OCI-LY1 (cell line): ENCODE data around the gene ITPRIPL2.

Source experiments
- H2AFZ ChIP-seq: fragments of 200-600 bp; sonication (generic), shearing (Covaris generic); 2 replicates; pipeline ENCODE4 v1.6.0; 2014; ENCODE audit warnings: antibody characterized with exemption, mild to moderate bottlenecking, low read length
- H3F3A ChIP-seq: fragments of 200-600 bp; sonication (generic), shearing (Covaris generic); 2 replicates; pipeline ENCODE4 v1.6.0; 2014; ENCODE audit warnings: mild to moderate bottlenecking, antibody characterized with exemption, low read length, moderate library complexity; ENCODE audit not compliant: insufficient read depth
- H3K27ac ChIP-seq: fragments of 200-600 bp; sonication (generic); 2 replicates; pipeline ENCODE4 v1.5.1; 2014; ENCODE audit warnings: low read length, mixed run types, mild to moderate bottlenecking, low read depth; ENCODE audit not compliant: poor library complexity, severe bottlenecking
- H3K27me3 ChIP-seq: fragments of 200-600 bp; sonication (generic); 2 replicates; pipeline ENCODE4 v1.6.0; 2014; ENCODE audit warnings: antibody characterized with exemption, mild to moderate bottlenecking, low read length, moderate library complexity; ENCODE audit not compliant: insufficient read depth
- H3K36me3 ChIP-seq: fragments of 200-600 bp; sonication (generic); 2 replicates; pipeline ENCODE4 v1.6.1; 2014; ENCODE audit warnings: mild to moderate bottlenecking, antibody characterized with exemption, low read length, moderate library complexity, mixed read lengths; ENCODE audit not compliant: insufficient read depth
- H3K4me1 ChIP-seq: fragments of 200-600 bp; sonication (generic); 2 replicates; pipeline ENCODE4 v1.5.1; 2014; ENCODE audit warnings: mild to moderate bottlenecking, low read length, moderate library complexity; ENCODE audit not compliant: insufficient read depth, severe bottlenecking
- H3K4me2 ChIP-seq: fragments of 200-600 bp; sonication (generic), shearing (Covaris generic); 2 replicates; pipeline ENCODE4 v1.6.1; 2014; ENCODE audit warnings: low read length
- H3K4me3 ChIP-seq: fragments of 200-600 bp; sonication (generic); 2 replicates; pipeline ENCODE4 v1.5.1; 2014; ENCODE audit warnings: low read length, low read depth, mild to moderate bottlenecking, mixed read lengths; ENCODE audit not compliant: poor library complexity, severe bottlenecking
- H3K79me2 ChIP-seq: fragments of 200-600 bp; shearing (Covaris generic); 2 replicates; pipeline ENCODE4 v1.6.1; 2016; ENCODE audit warnings: mixed run types, low read length, mixed read lengths; ENCODE audit not compliant: insufficient read depth
- H3K9ac ChIP-seq: fragments of 200-600 bp; sonication (generic), shearing (Covaris generic); 2 replicates; pipeline ENCODE4 v1.6.1; 2014; ENCODE audit warnings: mild to moderate bottlenecking, low read length, mixed read lengths
- H3K9me2 ChIP-seq: fragments of 200-600 bp; sonication (generic), shearing (Covaris generic); 2 replicates; pipeline ENCODE4 v1.6.1; 2014; ENCODE audit warnings: low read depth, mild to moderate bottlenecking, low read length, mixed read lengths
- H3K9me3 ChIP-seq: fragments of 200-600 bp; shearing (Covaris generic); 2 replicates; pipeline ENCODE4 v1.6.1; 2014; ENCODE audit warnings: low read length, mixed read lengths
- H4K20me1 ChIP-seq: fragments of 200-600 bp; sonication (generic), shearing (Covaris generic); 2 replicates; pipeline ENCODE4 v1.6.0; 2016; ENCODE audit warnings: mild to moderate bottlenecking, low read length; ENCODE audit not compliant: insufficient read depth
- EZH2 ChIP-seq: fragments of 200-600 bp; sonication (generic), shearing (Covaris generic); IDR thresholded peaks from 2 replicates; pipeline ENCODE4 v1.8.0; 2017; ENCODE audit warnings: borderline replicate concordance, mixed run types, mild to moderate bottlenecking, antibody characterized with exemption, low read length, moderate library complexity, mixed read lengths
- TF ChIP-seq, protein P1 (sequence below): fragments of 200-600 bp; sonication (generic), shearing (Covaris generic); IDR thresholded peaks from 2 replicates; pipeline ENCODE4 v1.5.1; 2017; ENCODE audit warnings: mild to moderate bottlenecking, antibody characterized with exemption, low read length, moderate library complexity, mixed read lengths

The ITPRIPL2 gene

DNA sequence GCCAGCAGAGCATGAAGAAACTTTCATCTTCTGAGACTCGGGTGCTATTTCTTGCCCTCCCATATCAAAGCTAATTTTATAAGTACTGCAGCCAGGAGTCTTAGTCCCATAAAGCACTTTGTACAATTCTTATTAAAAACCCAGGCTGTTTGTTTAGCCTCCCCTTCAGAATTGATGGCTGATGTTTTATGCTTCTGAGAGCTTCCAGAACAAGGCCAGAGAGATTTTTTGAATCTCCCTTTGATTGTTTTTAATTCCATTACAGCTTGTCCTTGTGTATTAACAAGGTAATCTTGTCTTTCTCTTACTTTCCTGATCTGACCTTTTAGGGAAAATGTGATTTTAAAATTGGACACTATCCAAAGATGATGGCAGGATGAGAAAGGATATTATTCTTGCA is 30.1 kb upstream of the ITPRIPL2 start:
- Histone ChIP-seq H2AFZ (no peak overlapping the region), H3K27ac (no peak overlapping the region), H3K27me3 (no peaks in the 10 kb centered on the region), H3F3A (no peaks in the 10 kb centered on the region), H3K9ac (no peak overlapping the region), H3K36me3 (peaks cover 29% of the 10 kb centered on the region), H3K4me2 (no peak overlapping the region), H4K20me1 (no peaks in the 10 kb centered on the region), H3K79me2 (no peaks in the 10 kb centered on the region), H3K4me1 (peaks cover 8% of the 10 kb centered on the region), H3K9me2 (no peaks in the 10 kb centered on the region), H3K9me3 (no peaks in the 10 kb centered on the region; the same call in 1 of the 2 replicates), H3K4me3 (no peak overlapping the region)
- TF ChIP-seq EZH2: no peak
- TF ChIP-seq, protein P1, sequence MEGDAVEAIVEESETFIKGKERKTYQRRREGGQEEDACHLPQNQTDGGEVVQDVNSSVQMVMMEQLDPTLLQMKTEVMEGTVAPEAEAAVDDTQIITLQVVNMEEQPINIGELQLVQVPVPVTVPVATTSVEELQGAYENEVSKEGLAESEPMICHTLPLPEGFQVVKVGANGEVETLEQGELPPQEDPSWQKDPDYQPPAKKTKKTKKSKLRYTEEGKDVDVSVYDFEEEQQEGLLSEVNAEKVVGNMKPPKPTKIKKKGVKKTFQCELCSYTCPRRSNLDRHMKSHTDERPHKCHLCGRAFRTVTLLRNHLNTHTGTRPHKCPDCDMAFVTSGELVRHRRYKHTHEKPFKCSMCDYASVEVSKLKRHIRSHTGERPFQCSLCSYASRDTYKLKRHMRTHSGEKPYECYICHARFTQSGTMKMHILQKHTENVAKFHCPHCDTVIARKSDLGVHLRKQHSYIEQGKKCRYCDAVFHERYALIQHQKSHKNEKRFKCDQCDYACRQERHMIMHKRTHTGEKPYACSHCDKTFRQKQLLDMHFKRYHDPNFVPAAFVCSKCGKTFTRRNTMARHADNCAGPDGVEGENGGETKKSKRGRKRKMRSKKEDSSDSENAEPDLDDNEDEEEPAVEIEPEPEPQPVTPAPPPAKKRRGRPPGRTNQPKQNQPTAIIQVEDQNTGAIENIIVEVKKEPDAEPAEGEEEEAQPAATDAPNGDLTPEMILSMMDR: no peak

DNA sequence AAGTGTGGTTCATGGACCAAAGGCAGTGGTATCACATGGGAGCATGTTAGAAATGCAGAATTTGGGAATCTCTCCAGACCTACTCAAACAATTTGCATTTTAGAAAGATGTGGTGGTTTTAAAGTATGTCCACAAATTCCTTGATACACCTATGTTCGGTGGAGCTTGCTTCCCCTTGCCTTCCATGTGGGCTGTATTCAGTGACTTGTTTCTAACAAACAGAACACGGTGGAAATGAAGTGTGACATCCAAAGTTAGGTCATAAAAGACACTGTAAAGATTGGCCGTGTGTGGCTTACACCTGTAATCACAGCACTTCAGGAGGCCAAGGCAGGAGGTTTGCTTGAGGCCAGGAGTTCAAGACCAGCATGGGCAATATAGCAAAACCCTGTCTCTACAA is 29.6 kb upstream of the ITPRIPL2 start:
- Histone ChIP-seq H3K9me3 (no peaks in the 10 kb centered on the region; the same call in 1 of the 2 replicates), H3K4me3 (no peak overlapping the region), H3K27ac (no peak overlapping the region), H3F3A (no peaks in the 10 kb centered on the region), H3K9me2 (no peaks in the 10 kb centered on the region), H3K79me2 (no peaks in the 10 kb centered on the region), H3K27me3 (no peaks in the 10 kb centered on the region), H3K4me1 (peaks cover 8% of the 10 kb centered on the region), H3K4me2 (no peak overlapping the region), H2AFZ (no peak overlapping the region), H4K20me1 (no peaks in the 10 kb centered on the region), H3K36me3 (peaks cover 25% of the 10 kb centered on the region), H3K9ac (no peak overlapping the region)
- no peak for TF ChIP-seq EZH2
- TF ChIP-seq, protein P1: no peak

DNA sequence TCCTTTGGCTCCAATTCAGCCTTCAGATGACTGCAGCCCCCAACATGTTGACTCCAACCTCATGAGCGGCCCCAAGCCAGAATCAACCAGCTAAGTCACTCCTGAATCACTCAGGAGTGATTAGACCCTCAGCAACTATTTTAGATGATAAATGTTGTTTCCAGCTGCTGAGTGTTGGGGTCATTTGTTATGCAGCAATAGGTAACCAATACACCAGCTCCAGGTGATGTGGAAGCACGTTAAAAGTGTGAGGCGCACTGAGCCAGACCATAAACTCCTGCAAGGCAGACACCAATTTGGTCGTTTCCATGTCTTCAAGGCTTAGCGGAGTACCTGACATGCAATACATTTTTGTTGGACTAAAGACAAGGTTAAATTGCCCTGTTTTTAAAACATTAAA is 28.9 kb upstream of the ITPRIPL2 start:
- H4K20me1 ChIP-seq: no peaks in the 10 kb centered on the region
- no peaks in the 10 kb centered on the region; the same call in 1 of the 2 replicates for H3K9me3 ChIP-seq
- peaks cover 17% of the 10 kb centered on the region for H3K36me3 ChIP-seq
- peaks cover 8% of the 10 kb centered on the region for H3K4me1 ChIP-seq
- H3K9ac ChIP-seq: no peak overlapping the region
- H3K4me3 ChIP-seq: no peak overlapping the region
- TF ChIP-seq, protein P1: no peak
- TF ChIP-seq EZH2: no peak
- no peak overlapping the region for H3K27ac ChIP-seq
- H3K9me2 ChIP-seq: no peaks in the 10 kb centered on the region
- H3K27me3 ChIP-seq: no peaks in the 10 kb centered on the region
- H2AFZ ChIP-seq: no peak overlapping the region
- no peak overlapping the region for H3K4me2 ChIP-seq
- H3K79me2 ChIP-seq: no peaks in the 10 kb centered on the region
- H3F3A ChIP-seq: no peaks in the 10 kb centered on the region
